ENCODE results near the gene MKKS.

- TF ChIP-seq CTCF (conservative IDR thresholded peaks at IDR 0.05; ENCODE audit: low read length): no peak
- no peak for TF ChIP-seq EZH2phosphoT487 (IDR thresholded peaks at IDR 0.05; ENCODE audit: borderline replicate concordance)
Measured at GRCh38 chr20:10483691-10484090, 49.7 kb upstream of the MKKS start.
